Measurements from ENCODE around the gene FAM20B.

DNA sequence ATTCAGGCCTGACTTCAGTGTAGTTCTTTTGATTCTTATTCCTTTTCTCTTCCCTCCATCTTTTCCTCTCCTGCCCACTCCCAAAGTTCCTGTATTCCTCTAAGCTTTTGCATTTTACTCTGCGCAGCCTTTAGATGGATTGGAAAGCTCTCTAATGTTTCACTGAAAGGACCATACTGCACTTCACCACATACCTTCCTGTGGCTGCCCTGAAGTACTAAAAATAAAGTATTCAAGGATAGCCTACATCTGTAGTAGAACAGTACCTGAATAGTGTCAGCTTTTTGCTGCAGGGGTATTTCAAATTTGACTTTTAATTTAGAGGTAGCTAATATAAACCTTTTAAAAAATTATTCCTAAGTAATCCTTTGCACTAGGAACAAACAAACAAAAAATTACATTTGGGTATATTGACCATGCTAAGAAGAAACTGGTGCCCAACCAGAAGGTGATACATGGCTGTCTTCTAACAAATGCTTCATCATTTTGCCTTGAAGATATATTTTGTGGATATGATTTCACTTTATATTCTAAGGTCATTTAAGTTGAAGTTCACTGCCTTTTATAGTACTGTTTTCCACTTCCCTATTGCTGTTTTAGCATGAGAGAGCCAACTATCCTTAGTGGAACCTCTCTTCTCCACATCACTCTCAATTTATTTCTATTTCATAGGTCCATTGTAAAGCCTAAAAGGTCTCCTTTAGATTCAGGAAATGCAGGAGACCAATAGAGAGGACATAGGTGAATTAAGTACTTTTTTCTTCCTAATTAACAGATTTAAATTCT lies 22.8 kb downstream of the FAM20B start:
- TF ChIP-seq, protein P1, sequence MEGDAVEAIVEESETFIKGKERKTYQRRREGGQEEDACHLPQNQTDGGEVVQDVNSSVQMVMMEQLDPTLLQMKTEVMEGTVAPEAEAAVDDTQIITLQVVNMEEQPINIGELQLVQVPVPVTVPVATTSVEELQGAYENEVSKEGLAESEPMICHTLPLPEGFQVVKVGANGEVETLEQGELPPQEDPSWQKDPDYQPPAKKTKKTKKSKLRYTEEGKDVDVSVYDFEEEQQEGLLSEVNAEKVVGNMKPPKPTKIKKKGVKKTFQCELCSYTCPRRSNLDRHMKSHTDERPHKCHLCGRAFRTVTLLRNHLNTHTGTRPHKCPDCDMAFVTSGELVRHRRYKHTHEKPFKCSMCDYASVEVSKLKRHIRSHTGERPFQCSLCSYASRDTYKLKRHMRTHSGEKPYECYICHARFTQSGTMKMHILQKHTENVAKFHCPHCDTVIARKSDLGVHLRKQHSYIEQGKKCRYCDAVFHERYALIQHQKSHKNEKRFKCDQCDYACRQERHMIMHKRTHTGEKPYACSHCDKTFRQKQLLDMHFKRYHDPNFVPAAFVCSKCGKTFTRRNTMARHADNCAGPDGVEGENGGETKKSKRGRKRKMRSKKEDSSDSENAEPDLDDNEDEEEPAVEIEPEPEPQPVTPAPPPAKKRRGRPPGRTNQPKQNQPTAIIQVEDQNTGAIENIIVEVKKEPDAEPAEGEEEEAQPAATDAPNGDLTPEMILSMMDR (IDR thresholded peaks at IDR 0.05): no peak
- no peak for TF ChIP-seq POLR2A (IDR thresholded peaks at IDR 0.05)
- TF ChIP-seq EP300 (IDR thresholded peaks at IDR 0.05): no peak
